K562 (cell line): ENCODE results near the gene HRAS. TPM values are rescaled to one million over a fixed set of nuclear protein-coding genes. Genes with fewer than 3 reads are reported as not detected.

ENCODE experiments used
- GATAD2B ChIP-seq: fragments of 450-650 bp; IDR thresholded peaks from 2 replicates; pipeline ENCODE4 v1.6.1; 2017; ENCODE audit warnings: mild to moderate bottlenecking, borderline replicate concordance
- MCM3 ChIP-seq: fragments of 450-650 bp; IDR thresholded peaks from 2 replicates; pipeline ENCODE4 v1.6.1; 2016
- MYNN ChIP-seq, 2 experiments: sonication (generic); formaldehyde crosslinking in 1 of 2; IDR thresholded peaks; 2 replicates each; pipeline versions ENCODE4 v1.5.0 to v1.6.1; 2016 to 2020; ENCODE audit warnings: antibody characterized with exemption in 1 of 2, missing genetic modification reagents in 1 of 2
- PML ChIP-seq: IDR thresholded peaks from 2 replicates; pipeline ENCODE4 v1.6.1; 2012; ENCODE audit warnings: low read length, inconsistent platforms
- POLR2G ChIP-seq: fragments of 200-400 bp; formaldehyde crosslinking; IDR thresholded peaks from 2 replicates; pipeline ENCODE4 v1.6.1; 2017; ENCODE audit warnings: low read depth, mild to moderate bottlenecking, antibody characterized with exemption, low read length, moderate library complexity
- RBBP5 ChIP-seq: fragments of 200-600 bp; sonication (generic); IDR thresholded peaks from 2 replicates; pipeline ENCODE4 v1.6.1; 2012; ENCODE audit warnings: borderline replicate concordance, mild to moderate bottlenecking, low read length, control low read depth, inconsistent platforms; ENCODE audit not compliant: insufficient read depth, poor library complexity, severe bottlenecking
- SIRT6 ChIP-seq: IDR thresholded peaks from one replicate; pipeline ENCODE4 v1.6.1; 2012; ENCODE audit warnings: low read depth, mild to moderate bottlenecking, control low read depth, inconsistent platforms, low read length, moderate library complexity
- ZNF12 ChIP-seq: sonication (generic); formaldehyde crosslinking; IDR thresholded peaks from 2 replicates; pipeline ENCODE4 v1.4.0; 2020; ENCODE audit warnings: mild to moderate bottlenecking, missing genetic modification reagents
- ZNF175 ChIP-seq: fragments of 200-800 bp; sonication (Bioruptor generic); IDR thresholded peaks from 2 replicates; pipeline ENCODE4 v1.6.1; 2016; ENCODE audit warnings: low read depth, mild to moderate bottlenecking, missing genetic modification characterization, missing compliant biosample characterization
- ZNF217 ChIP-seq: sonication (generic); formaldehyde crosslinking; IDR thresholded peaks from 2 replicates; pipeline ENCODE4 v1.8.0; 2022; ENCODE audit warnings: mild to moderate bottlenecking, missing genetic modification reagents
- ZNF23 ChIP-seq: fragments of 250-450 bp; sonication (Bioruptor Pico); IDR thresholded peaks from 2 replicates; pipeline ENCODE4 v1.4.0; 2020; ENCODE audit warnings: mild to moderate bottlenecking
- ZNF282 ChIP-seq: sonication (generic); formaldehyde crosslinking; IDR thresholded peaks from 2 replicates; pipeline ENCODE4 v1.8.1; 2023; ENCODE audit warnings: missing genetic modification reagents
- ZNF431 ChIP-seq: sonication (generic); formaldehyde crosslinking; IDR thresholded peaks from 2 replicates; pipeline ENCODE4 v1.8.0; 2022; ENCODE audit warnings: mild to moderate bottlenecking, missing genetic modification reagents
- ZNF589 ChIP-seq: fragments of 200-800 bp; sonication (Bioruptor generic); IDR thresholded peaks from 2 replicates; pipeline ENCODE4 v1.6.1; 2016; ENCODE audit warnings: low read depth, missing genetic modification characterization, missing compliant biosample characterization
- polyA plus RNA-seq, 8 experiments: library from polyadenylated mRNA; depleted of rRNA in 4 of 8; stranded (reverse) in 5 of 8; unstranded in 3 of 8; fragments of >200 nt; fragmentation: Nextera tagmentation in 2 of 8; fragmentation: Illumina TruSeq in 1 of 8; extraction: Ambion mirVana in 2 of 8; extraction: Trizol in 1 of 8; gene quantifications; 2 replicates each; pipeline versions ENCODE4 v1.2.1 to v1.2.3, GENCODE V29; 2011 to 2014; ENCODE audit warnings: inconsistent platforms in 1 of 8, missing spikeins in 1 of 8
- total RNA-seq, 7 experiments: library from RNA; depleted of rRNA in 6 of 7; stranded (reverse); fragments of >200 nt in 6 of 7; fragmentation: Illumina TruSeq in 2 of 7; extraction: Trizol in 2 of 7; gene quantifications; 2 replicates each; pipeline versions ENCODE4 v1.2.1 to v1.2.3, GENCODE V29; 2011 to 2021; ENCODE audit warnings: low replicate concordance in 1 of 7
- TF ChIP-seq, protein P1 (sequence below): fragments of 250-450 bp; sonication (Bioruptor Pico); IDR thresholded peaks from 2 replicates; pipeline ENCODE4 v1.9.0; 2021; ENCODE audit warnings: mild to moderate bottlenecking, inconsistent platforms
- TF ChIP-seq, protein P2 (sequence below), 2 experiments: IDR thresholded peaks; 2 replicates each; pipeline ENCODE4 v1.6.1; 2011; ENCODE audit warnings: borderline replicate concordance in 1 of 2, control low read depth in 1 of 2, low read depth in 1 of 2, low read length in 1 of 2, mild to moderate bottlenecking in 1 of 2, mixed read lengths in 1 of 2, moderate library complexity in 1 of 2; ENCODE audit not compliant: insufficient read depth in 1 of 2, insufficient read length in 1 of 2, poor library complexity in 1 of 2, severe bottlenecking in 1 of 2; ENCODE audit errors: extremely low read depth in 1 of 2
- TF ChIP-seq, protein P3 (sequence below): conservative IDR thresholded peaks from 2 replicates; pipeline ENCODE4 v1.6.1; 2011; ENCODE audit warnings: low read depth, mild to moderate bottlenecking, low read length; ENCODE audit not compliant: control insufficient read depth
- TF ChIP-seq, protein P4 (sequence below): fragments of 450-650 bp; IDR thresholded peaks from 2 replicates; pipeline ENCODE4 v1.6.1; 2016; ENCODE audit warnings: missing biosample characterization, missing genetic modification characterization
- TF ChIP-seq, protein P5 (sequence below): fragments of 450-650 bp; IDR thresholded peaks from 2 replicates; pipeline ENCODE4 v1.6.1; 2018; ENCODE audit warnings: mild to moderate bottlenecking, low read depth; ENCODE audit not compliant: partially characterized antibody

The HRAS gene
- total and polyA plus RNA-seq, 9 of the 15 experiments (the other 6 are each of a cell fraction or from before 2014, with no cell fraction given), result 2.8 to 73.5 (median 29.6) TPM

DNA sequence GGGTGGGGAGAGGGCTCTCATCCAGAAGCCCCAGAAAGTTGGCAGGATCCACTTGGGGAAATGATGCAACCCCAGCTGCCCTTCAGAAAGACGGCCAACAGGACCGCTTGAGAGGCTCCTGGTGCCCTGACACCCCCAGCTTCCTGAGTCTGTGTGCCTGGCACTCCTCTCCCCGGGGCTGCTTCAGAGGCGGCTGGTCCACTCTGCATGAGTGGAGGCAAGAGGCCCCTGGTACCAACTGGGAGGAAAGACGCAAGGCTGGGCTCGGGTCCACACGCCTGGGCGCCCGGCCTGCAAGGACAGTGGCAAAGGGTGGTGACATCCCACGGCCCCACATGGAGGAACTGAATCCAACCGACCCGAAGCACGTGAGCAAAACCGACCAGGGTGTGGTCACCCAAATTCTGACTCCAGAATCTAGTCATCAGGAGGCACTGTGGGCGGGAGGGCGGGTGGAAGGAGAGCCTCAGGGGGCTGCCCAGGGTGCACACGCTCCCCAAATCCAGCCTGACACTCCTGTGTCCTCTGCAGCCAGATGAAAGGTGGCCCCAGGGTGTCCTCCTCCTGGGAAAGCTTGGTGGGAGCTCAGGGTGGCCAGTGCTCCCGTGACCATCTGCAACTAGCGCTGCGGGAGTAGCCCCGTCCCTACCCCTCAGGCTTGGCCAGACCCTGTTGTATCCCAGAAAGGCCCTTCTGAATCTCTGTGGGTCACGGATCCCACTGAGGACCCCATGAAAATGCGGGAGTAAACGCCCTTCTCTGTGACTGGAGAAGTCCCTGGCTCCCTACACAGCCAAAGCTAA, 32.0 kb downstream of the HRAS start (continued):
- TF ChIP-seq, protein P1, sequence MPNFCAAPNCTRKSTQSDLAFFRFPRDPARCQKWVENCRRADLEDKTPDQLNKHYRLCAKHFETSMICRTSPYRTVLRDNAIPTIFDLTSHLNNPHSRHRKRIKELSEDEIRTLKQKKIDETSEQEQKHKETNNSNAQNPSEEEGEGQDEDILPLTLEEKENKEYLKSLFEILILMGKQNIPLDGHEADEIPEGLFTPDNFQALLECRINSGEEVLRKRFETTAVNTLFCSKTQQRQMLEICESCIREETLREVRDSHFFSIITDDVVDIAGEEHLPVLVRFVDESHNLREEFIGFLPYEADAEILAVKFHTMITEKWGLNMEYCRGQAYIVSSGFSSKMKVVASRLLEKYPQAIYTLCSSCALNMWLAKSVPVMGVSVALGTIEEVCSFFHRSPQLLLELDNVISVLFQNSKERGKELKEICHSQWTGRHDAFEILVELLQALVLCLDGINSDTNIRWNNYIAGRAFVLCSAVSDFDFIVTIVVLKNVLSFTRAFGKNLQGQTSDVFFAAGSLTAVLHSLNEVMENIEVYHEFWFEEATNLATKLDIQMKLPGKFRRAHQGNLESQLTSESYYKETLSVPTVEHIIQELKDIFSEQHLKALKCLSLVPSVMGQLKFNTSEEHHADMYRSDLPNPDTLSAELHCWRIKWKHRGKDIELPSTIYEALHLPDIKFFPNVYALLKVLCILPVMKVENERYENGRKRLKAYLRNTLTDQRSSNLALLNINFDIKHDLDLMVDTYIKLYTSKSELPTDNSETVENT (CRISPR knock-in tag), result no peak
- TF ChIP-seq PML (no peak), ZNF217 (CRISPR knock-in tag) (no peak), ZNF175 (CRISPR knock-in tag) (0 out of 2 replicates have a peak, but pooled peaks have one; percentile 30), ZNF282 (CRISPR knock-in tag) (no peak), ZNF431 (no peak), MCM3 (no peak), ZNF12 (no peak), POLR2G (peak; percentile 69), GATAD2B (no peak), RBBP5 (no peak), MYNN (IDR thresholded peaks at IDR 0.05) (no peak), MYNN (CRISPR knock-in tag; IDR thresholded peaks at IDR 0.05) (no peak), SIRT6 (no peak), ZNF589 (no peak), ZNF23 (CRISPR knock-in tag) (no peak; the same call in 1 of the 2 replicates)
- TF ChIP-seq, protein P2, sequence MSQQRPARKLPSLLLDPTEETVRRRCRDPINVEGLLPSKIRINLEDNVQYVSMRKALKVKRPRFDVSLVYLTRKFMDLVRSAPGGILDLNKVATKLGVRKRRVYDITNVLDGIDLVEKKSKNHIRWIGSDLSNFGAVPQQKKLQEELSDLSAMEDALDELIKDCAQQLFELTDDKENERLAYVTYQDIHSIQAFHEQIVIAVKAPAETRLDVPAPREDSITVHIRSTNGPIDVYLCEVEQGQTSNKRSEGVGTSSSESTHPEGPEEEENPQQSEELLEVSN (IDR thresholded peaks at IDR 0.05; ENCODE audit: borderline replicate concordance in 1 of 2, extremely low read depth in 1 of 2, insufficient read depth in 1 of 2, insufficient read length in 1 of 2, low read depth in 1 of 2, low read length in 1 of 2, poor library complexity in 1 of 2, severe bottlenecking in 1 of 2), result peak in 1 of 2 experiments; percentile 27
- TF ChIP-seq, protein P3, sequence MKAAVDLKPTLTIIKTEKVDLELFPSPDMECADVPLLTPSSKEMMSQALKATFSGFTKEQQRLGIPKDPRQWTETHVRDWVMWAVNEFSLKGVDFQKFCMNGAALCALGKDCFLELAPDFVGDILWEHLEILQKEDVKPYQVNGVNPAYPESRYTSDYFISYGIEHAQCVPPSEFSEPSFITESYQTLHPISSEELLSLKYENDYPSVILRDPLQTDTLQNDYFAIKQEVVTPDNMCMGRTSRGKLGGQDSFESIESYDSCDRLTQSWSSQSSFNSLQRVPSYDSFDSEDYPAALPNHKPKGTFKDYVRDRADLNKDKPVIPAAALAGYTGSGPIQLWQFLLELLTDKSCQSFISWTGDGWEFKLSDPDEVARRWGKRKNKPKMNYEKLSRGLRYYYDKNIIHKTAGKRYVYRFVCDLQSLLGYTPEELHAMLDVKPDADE, result no peak
- TF ChIP-seq, protein P4, sequence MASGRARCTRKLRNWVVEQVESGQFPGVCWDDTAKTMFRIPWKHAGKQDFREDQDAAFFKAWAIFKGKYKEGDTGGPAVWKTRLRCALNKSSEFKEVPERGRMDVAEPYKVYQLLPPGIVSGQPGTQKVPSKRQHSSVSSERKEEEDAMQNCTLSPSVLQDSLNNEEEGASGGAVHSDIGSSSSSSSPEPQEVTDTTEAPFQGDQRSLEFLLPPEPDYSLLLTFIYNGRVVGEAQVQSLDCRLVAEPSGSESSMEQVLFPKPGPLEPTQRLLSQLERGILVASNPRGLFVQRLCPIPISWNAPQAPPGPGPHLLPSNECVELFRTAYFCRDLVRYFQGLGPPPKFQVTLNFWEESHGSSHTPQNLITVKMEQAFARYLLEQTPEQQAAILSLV, result no peak
- TF ChIP-seq, protein P5, sequence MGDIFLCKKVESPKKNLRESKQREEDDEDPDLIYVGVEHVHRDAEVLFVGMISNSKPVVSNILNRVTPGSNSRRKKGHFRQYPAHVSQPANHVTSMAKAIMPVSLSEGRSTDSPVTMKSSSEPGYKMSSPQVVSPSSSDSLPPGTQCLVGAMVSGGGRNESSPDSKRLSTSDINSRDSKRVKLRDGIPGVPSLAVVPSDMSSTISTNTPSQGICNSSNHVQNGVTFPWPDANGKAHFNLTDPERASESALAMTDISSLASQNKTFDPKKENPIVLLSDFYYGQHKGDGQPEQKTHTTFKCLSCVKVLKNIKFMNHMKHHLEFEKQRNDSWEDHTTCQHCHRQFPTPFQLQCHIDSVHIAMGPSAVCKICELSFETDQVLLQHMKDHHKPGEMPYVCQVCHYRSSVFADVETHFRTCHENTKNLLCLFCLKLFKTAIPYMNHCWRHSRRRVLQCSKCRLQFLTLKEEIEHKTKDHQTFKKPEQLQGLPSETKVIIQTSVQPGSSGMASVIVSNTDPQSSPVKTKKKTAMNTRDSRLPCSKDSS, result no peak
